HepG2 (cell line): ENCODE measurements around the gene SEC11A. TPM values are rescaled to one million over a fixed set of nuclear protein-coding genes. Genes with fewer than 3 reads are reported as not detected.

Source experiments
- ATAC-seq: fragments of 200-7000 bp; cut with Tn5 transposase; 3 replicates; pipeline ENCODE4 v1.9.1; 2020; ENCODE audit warnings: mild to moderate bottlenecking, moderate library complexity
- BruUV-seq: library from RNA; stranded (reverse); fragments of 400-500 nt; replicated peaks from 2 replicates; lab custom pipeline; 2021; lab: Mats Ljungman, UMichigan
- CTCF ChIA-PET: fragments of 300-600 bp; formaldehyde crosslinking; extraction: SDS; loops from one replicate; lab custom pipeline; 2021; ENCODE audit warnings: low total read pairs, inconsistent platforms, low intra/inter-chr PET ratio; lab: Yijun Ruan, JAX
- POLR2A ChIA-PET: fragments of 350-600 bp; sonication (Branson Sonifier 250); formaldehyde crosslinking; loops from one replicate; lab custom pipeline; 2020; ENCODE audit warnings: antibody characterized with exemption, inconsistent platforms; lab: Yijun Ruan, JAX
- DNase-seq: peaks from one replicate; pipeline ENCODE4 v3.0.0-alpha.2; 2015; ENCODE audit warnings: low spot score
- FAIRE-seq: peaks from 3 replicates; lab custom pipeline; 2011; peaks lifted over from hg19 to GRCh38; lab: Jason Lieb, UNC
- H2AFZ ChIP-seq: one replicate; pipeline ENCODE4 v1.6.1; 2011; ENCODE audit warnings: low read length, inconsistent platforms
- H3K27ac ChIP-seq: fragments of 300-600 bp; 3 replicates; pipeline ENCODE4 v1.8.0; 2011; ENCODE audit warnings: mixed run types, mild to moderate bottlenecking, mixed read lengths, low read length, inconsistent platforms; ENCODE audit not compliant: insufficient read depth; ENCODE audit errors: extremely low read length
- H3K27me3 ChIP-seq, 2 experiments: fragments of 200-600 bp in 1 of 2; 2 replicates in 1 of 2; 3 replicates in 1 of 2; pipeline versions ENCODE4 v1.6.0 to v1.8.0; 2011; ENCODE audit warnings: low read length in 2 of 2, mild to moderate bottlenecking in 2 of 2, moderate library complexity in 2 of 2, inconsistent platforms in 1 of 2; ENCODE audit not compliant: insufficient read depth in 2 of 2, control insufficient read depth in 1 of 2
- H3K36me3 ChIP-seq, 2 experiments: fragments of 200-600 bp in 1 of 2; replicated peaks in 1 of 2; 2 replicates in 1 of 2; 3 replicates in 1 of 2; pipeline versions ENCODE4 v1.5.1 to v1.8.0; 2011; ENCODE audit warnings: low read length in 2 of 2, inconsistent platforms in 1 of 2; ENCODE audit not compliant: insufficient read depth in 2 of 2, control insufficient read depth in 1 of 2
- H3K4me1 ChIP-seq: 2 replicates; pipeline ENCODE4 v1.5.1; 2012; ENCODE audit warnings: low read length, inconsistent platforms; ENCODE audit not compliant: insufficient read depth
- H3K4me2 ChIP-seq: 2 replicates; pipeline ENCODE4 v1.6.0; 2011; ENCODE audit warnings: low read depth, low read length, inconsistent platforms
- H3K4me3 ChIP-seq, 3 experiments: fragments of 200-600 bp in 1 of 3; sonication (generic), shearing (Covaris generic) in 1 of 3; replicated peaks in 1 of 3; 2 replicates each; pipeline ENCODE4 v1.5.1; 2011 to 2016; ENCODE audit warnings: low read length in 3 of 3, inconsistent platforms in 2 of 3, low read depth in 2 of 3, mild to moderate bottlenecking in 2 of 3, control low read depth in 1 of 3, mixed read lengths in 1 of 3; ENCODE audit not compliant: insufficient read depth in 1 of 3
- H3K79me2 ChIP-seq: one replicate; pipeline ENCODE4 v1.6.1; 2011; ENCODE audit warnings: low read length, inconsistent platforms; ENCODE audit not compliant: insufficient read depth
- H3K9ac ChIP-seq: 2 replicates; pipeline ENCODE4 v1.6.0; 2011; ENCODE audit warnings: mild to moderate bottlenecking, low read depth, low read length, inconsistent platforms; ENCODE audit not compliant: insufficient read depth
- H3K9me3 ChIP-seq: 2 replicates; pipeline ENCODE4 v1.5.1; 2012; ENCODE audit warnings: mild to moderate bottlenecking, low read length
- H4K20me1 ChIP-seq: 2 replicates; pipeline ENCODE4 v1.6.0; 2011; ENCODE audit warnings: inconsistent platforms, mild to moderate bottlenecking, low read length, moderate library complexity; ENCODE audit not compliant: insufficient read depth
- ATF2 ChIP-seq: sonication (generic); formaldehyde crosslinking; IDR thresholded peaks from 2 replicates; pipeline ENCODE4 v1.4.0; 2020; ENCODE audit warnings: missing genetic modification reagents
- POGK ChIP-seq: sonication (generic); formaldehyde crosslinking; conservative IDR thresholded peaks from 2 replicates; pipeline ENCODE4 v1.8.0; 2022; ENCODE audit warnings: mild to moderate bottlenecking, moderate library complexity, missing genetic modification reagents
- RELA ChIP-seq: sonication (generic); formaldehyde crosslinking; IDR thresholded peaks from 2 replicates; pipeline ENCODE4 v1.4.0; 2020; ENCODE audit warnings: missing genetic modification reagents
- SAP130 ChIP-seq: IDR thresholded peaks from 2 replicates; pipeline ENCODE4 v1.6.1; 2016; ENCODE audit warnings: low read depth
- ZBTB10 ChIP-seq: sonication (generic); formaldehyde crosslinking; IDR thresholded peaks from 2 replicates; pipeline ENCODE4 v1.4.0; 2020; ENCODE audit warnings: missing genetic modification reagents, borderline replicate concordance
- ZBTB8A ChIP-seq: sonication (generic); formaldehyde crosslinking; IDR thresholded peaks from 2 replicates; pipeline ENCODE4 v1.4.0; 2020; ENCODE audit warnings: mild to moderate bottlenecking, low read depth, missing genetic modification reagents, borderline replicate concordance
- ZC3H13 ChIP-seq: sonication (generic); formaldehyde crosslinking; IDR thresholded peaks from 2 replicates; pipeline ENCODE4 v1.8.1; 2023; ENCODE audit warnings: mild to moderate bottlenecking, missing genetic modification reagents, moderate library complexity
- ZFP90 ChIP-seq: sonication (generic); formaldehyde crosslinking; IDR thresholded peaks from 2 replicates; pipeline ENCODE4 v1.8.0; 2022; ENCODE audit warnings: missing genetic modification reagents, mild to moderate bottlenecking, inconsistent platforms, borderline replicate concordance
- ZNF549 ChIP-seq: sonication (generic); formaldehyde crosslinking; IDR thresholded peaks from 2 replicates; pipeline ENCODE4 v1.5.0; 2020; ENCODE audit warnings: missing genetic modification reagents
- ZNF556 ChIP-seq: sonication (generic); formaldehyde crosslinking; IDR thresholded peaks from 2 replicates; pipeline ENCODE4 v1.4.0; 2020; ENCODE audit warnings: mild to moderate bottlenecking, missing genetic modification reagents, borderline replicate concordance
- WGBS: methylation state at CpG from one replicate; pipeline ENCODE4 v1.1.6; 2017; ENCODE audit warnings: low lambda C conversion rate; 5-methylcytosine and 5-hydroxymethylcytosine counted together
- in situ Hi-C: cut with HindIII; loops from 2 replicates; pipeline ENCODE4 v1.10.0; 2017; ENCODE audit warnings: low pct_unique_long_range_greater_than_20kb; ENCODE audit not compliant: extremely low pct_ligation_motif_present
- intact Hi-C: fragments of 100-400 bp; cut with micrococcal nuclease; formaldehyde crosslinking; loops from one replicate; pipeline ENCODE4 v1.10.0; 2022; ENCODE audit not compliant: unreplicated experiment
- polyA plus RNA-seq, 8 experiments: library from polyadenylated mRNA; depleted of rRNA in 3 of 8; stranded (reverse) in 7 of 8; unstranded in 1 of 8; fragments of >200 nt; fragmentation: Illumina TruSeq in 4 of 8; extraction: Trizol in 4 of 8; gene quantifications; 2 replicates each; pipeline versions ENCODE4 v1.2.1 to v1.2.3, GENCODE V29; 2011 to 2016; ENCODE audit warnings: low read depth in 4 of 8, missing spikeins in 1 of 8, mixed read lengths in 1 of 8; ENCODE audit not compliant: insufficient read depth in 1 of 8
- total RNA-seq, 5 experiments: library from RNA; depleted of rRNA; stranded (reverse); fragments of >200 nt; fragmentation: Illumina TruSeq; extraction: Trizol; gene quantifications; 2 replicates each; pipeline ENCODE4 v1.2.3, GENCODE V29; 2016; ENCODE audit warnings: low read depth in 1 of 5

Gene SEC11A
- total and polyA plus RNA-seq, 2 of the 13 experiments (the other 11 are each of a cell fraction or from before 2014, with no cell fraction given), result 141 to 230 TPM

- TF ChIP-seq POGK (0 out of 2 replicates have a peak, but pooled peaks have one; percentile 55), ZC3H13 (CRISPR knock-in tag) (0 out of 2 replicates have a peak, but pooled peaks have one; percentile 51), ZFP90 (CRISPR knock-in tag) (0 out of 2 replicates have a peak, but pooled peaks have one; percentile 57)
These were observed 82.4 kb downstream of the SEC11A start (continued) for GRCh38 chr15:84633311-84634227.

- DNase-seq, result peak; percentile 12
- peak; percentile 32 for ATAC-seq
- peak overlapping the region; percentile 72 for H3K9ac ChIP-seq
- 1% methylated on average over 7 of the region's 7 CpGs for WGBS
- peaks cover 13% of the 10 kb centered on the region for H3K79me2 ChIP-seq
- H3K4me3 ChIP-seq, result peak overlapping the region; percentile 80 to 84 (median 83)
- CTCF ChIA-PET, result no interaction called here
- peaks cover 35% of the 10 kb centered on the region for H3K4me1 ChIP-seq
- no peak for FAIRE-seq
- peak overlapping the region; percentile 92 for H3K4me2 ChIP-seq
- POLR2A ChIA-PET, result interaction anchor here (1.0 to 6.4 kb wide), 14 partner anchors 10 to 84 kb away, joined by 3 to 94 read pairs (median 6); partner anchors contain the start of genes NMB, SEC11A, WDR73 and ZSCAN2
- TSS peak; percentile 57 for BruUV-seq
- peaks cover 3 to 6% of the 10 kb centered on the region in 2 experiments; a peak in 1 of 5 replicates for H3K36me3 ChIP-seq
- peaks cover 22% of the 10 kb centered on the region for H4K20me1 ChIP-seq
- intact Hi-C loops (loop anchor here (1.0 kb wide), 1 partner anchor 25 kb away; no protein-coding TSS in a partner anchor), in situ Hi-C loops (no loop called here)
- H3K27me3 ChIP-seq, result no peaks in the 10 kb centered on the region
- H3K9me3 ChIP-seq, result no peaks in the 10 kb centered on the region
- H3K27ac ChIP-seq, result peak overlapping the region; percentile 56
- H2AFZ ChIP-seq, result peak overlapping the region; percentile 61
- TF ChIP-seq RELA (CRISPR knock-in tag) (no peak), ZNF556 (no peak), SAP130 (peak; percentile 9), ZBTB8A (no peak), ZBTB10 (no peak), ATF2 (CRISPR knock-in tag) (peak; percentile 8; the same call in 1 of the 2 replicates), ZNF549 (CRISPR knock-in tag) (no peak)
These were observed 84.2 kb downstream of the SEC11A start for GRCh38 chr15:84631706-84632272.
